Measurements from ENCODE around the gene USP7. TPM values are rescaled to one million over a fixed set of nuclear protein-coding genes. Genes with fewer than 3 reads are reported as not detected.
"Not testable (repeated sequence)": the region's sequence is repeated elsewhere in the genome, so short reads cannot be mapped to it uniquely, and the experiment has no call there.

The USP7 gene
- total RNA-seq, 3 donors from 2014 or later, result 125 to 144 (median 130) TPM

DNA sequence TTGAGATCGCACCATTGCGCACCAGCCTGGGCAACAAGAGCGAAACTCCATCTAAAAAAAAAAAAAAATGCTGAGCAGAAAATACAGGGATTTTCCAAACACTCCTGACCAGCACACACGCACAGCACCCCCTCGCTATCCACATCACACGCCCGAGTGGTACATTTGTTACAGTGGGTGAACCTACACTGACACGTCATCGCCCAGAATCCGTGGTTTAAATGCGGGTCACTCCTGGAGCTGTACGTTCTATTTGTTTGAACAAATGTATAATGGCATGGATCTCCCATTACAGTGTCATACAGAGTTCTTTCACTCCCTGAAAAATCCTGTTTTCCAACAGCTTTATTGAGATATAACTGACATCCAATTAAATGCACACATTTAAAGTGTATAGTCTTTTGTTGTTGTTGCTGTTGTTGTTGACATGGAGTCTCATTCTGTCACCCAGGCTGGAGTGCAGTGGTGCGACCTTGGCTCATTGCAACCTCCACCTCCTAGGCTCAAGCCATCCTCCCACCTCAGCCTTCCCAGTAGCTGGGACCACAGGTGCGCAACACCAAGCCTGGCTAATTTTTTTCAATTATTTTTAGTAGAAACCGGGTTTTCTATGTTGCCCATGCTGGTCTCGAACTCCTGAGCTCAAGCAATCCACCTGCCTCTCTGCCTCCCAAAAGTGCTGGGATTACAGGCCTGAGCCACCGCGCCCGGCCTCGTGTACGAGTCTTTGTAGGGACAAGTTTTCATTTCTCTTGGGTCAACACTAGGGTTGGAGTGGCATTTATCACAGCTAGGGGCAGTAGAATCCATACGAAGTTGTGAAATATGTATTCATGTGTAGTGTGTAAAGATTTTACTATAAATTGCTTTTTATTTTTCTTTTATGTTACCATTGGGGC is 90.5 kb downstream of the USP7 start:
- TF ChIP-seq, protein P1, sequence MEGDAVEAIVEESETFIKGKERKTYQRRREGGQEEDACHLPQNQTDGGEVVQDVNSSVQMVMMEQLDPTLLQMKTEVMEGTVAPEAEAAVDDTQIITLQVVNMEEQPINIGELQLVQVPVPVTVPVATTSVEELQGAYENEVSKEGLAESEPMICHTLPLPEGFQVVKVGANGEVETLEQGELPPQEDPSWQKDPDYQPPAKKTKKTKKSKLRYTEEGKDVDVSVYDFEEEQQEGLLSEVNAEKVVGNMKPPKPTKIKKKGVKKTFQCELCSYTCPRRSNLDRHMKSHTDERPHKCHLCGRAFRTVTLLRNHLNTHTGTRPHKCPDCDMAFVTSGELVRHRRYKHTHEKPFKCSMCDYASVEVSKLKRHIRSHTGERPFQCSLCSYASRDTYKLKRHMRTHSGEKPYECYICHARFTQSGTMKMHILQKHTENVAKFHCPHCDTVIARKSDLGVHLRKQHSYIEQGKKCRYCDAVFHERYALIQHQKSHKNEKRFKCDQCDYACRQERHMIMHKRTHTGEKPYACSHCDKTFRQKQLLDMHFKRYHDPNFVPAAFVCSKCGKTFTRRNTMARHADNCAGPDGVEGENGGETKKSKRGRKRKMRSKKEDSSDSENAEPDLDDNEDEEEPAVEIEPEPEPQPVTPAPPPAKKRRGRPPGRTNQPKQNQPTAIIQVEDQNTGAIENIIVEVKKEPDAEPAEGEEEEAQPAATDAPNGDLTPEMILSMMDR (IDR thresholded peaks at IDR 0.05), result no peak
- ATAC-seq (no peak), DNase-seq (no peak)
- no peak overlapping the region for H3K4me3 ChIP-seq
- intact Hi-C loops (cut with DNase I, micrococcal nuclease), result no loop called here
- no peaks in the 10 kb centered on the region for H3K36me3 ChIP-seq (ENCODE audit: low read depth)
- H3K9me3 ChIP-seq, result no peaks in the 10 kb centered on the region
- peaks cover 13% of the 10 kb centered on the region for H3K4me1 ChIP-seq (ENCODE audit: low read depth)

DNA sequence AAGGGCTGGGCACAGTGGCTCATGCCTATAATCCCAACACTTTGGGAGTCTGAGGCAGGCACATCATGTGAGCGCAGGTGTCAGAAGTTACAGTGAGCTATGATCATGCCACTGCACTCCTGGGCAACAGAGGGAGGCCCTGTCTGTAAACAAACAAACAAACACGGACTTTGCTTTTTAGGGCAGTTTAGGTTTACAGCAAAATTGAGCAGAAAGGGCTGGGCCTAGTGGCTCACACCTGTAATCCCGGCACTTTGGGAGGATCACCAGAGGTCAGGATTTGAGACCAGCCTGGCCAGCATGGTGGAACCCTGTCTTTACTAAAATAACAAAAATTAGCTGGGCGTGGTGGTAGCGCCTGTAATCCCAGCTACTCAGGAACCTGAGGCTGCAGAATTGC is 91.6 kb downstream of the USP7 start:
- ATAC-seq (no peak), DNase-seq (no peak)
- H3K4me3 ChIP-seq, result no peak overlapping the region
- TF ChIP-seq, protein P1 (IDR thresholded peaks at IDR 0.05), result no peak
- no peaks in the 10 kb centered on the region for H3K9me3 ChIP-seq
- H3K4me1 ChIP-seq (ENCODE audit: low read depth), result peaks cover 18% of the 10 kb centered on the region
- no peaks in the 10 kb centered on the region for H3K36me3 ChIP-seq (ENCODE audit: low read depth)
- intact Hi-C loops (cut with DNase I, micrococcal nuclease), result no loop called here

- intact Hi-C loops (cut with DNase I, micrococcal nuclease); H3K4me3 ChIP-seq; DNase-seq; H3K36me3 ChIP-seq (ENCODE audit: low read depth); H3K9me3 ChIP-seq; ATAC-seq: not testable (repeated sequence)
- peaks cover 35% of the 10 kb centered on the region for H3K4me1 ChIP-seq (ENCODE audit: low read depth)
Measured at GRCh38 chr16:8869988-8870241, 93.8 kb downstream of the USP7 start.

DNA sequence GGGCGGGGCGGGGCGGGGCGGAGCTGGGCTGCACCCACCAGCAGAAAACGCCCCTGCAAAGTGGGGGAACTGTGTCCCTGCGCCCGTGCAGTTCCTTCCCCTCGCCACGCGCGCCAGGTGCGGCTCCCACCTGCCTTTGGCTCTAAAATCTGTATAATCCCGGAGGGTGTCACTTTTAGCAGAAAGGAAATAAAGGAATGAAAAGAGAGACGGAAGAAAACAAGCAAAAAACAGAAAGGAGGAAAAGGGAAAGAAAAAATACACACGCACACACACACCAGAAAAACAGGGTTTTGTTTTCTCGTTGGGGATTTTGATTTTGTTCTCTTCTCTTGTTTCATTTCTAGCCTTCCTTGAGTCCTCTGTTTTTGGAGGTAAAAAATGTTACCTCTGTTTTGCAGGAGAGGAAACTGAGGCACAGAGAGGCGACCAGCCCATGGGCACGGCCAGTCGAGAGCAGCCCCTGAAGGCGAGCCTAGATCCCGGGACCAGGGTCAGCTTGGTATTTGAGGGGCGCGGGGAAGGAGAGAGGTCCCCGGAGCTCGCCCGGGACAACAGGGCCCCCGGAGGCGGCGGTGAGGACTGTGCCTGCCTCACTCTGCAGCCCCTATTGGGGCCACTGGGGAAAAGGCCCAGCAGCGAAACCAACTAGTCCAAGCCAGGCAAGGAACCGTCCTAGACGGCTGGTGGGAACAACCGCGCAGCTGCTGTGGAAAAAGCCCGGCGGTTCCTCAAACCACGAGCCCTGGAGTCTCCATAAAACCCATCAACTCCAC is 94.3 kb downstream of the USP7 start:
- ATAC-seq, result no peak
- no peaks in the 10 kb centered on the region for H3K36me3 ChIP-seq (ENCODE audit: low read depth)

GRCh38 chr16:8868416-8869211 is 95.1 kb downstream of the USP7 start, which contains the start of gene CARHSP1:
Gene CARHSP1 (minus strand): TSS chr16:8869006. CDS start chr16:8859328, 9,678 bp downstream.
- H3K36me3 ChIP-seq (ENCODE audit: low read depth), result no peaks in the 10 kb centered on the region
- intact Hi-C loops (cut with DNase I, micrococcal nuclease), result no loop called here
- DNase-seq (peak; percentile 87 to 93 (median 89)), ATAC-seq (peak; percentile 87)
- peaks cover 48% of the 10 kb centered on the region for H3K4me1 ChIP-seq (ENCODE audit: low read depth)
- TF ChIP-seq, protein P1 (IDR thresholded peaks at IDR 0.05), result no peak
- H3K9me3 ChIP-seq, result no peaks in the 10 kb centered on the region
- H3K4me3 ChIP-seq, result peak within 1 kb of the TSS; percentile 36

More for the DNA sequence above, 94.3 kb downstream of the USP7 start:
- no peak overlapping the region for H3K4me3 ChIP-seq
- DNase-seq, result peak in 2 of 3 donors; percentile 59 to 69
- H3K4me1 ChIP-seq (ENCODE audit: low read depth), result peaks cover 40% of the 10 kb centered on the region
- H3K9me3 ChIP-seq, result no peaks in the 10 kb centered on the region
- intact Hi-C loops (cut with DNase I, micrococcal nuclease), result no loop called here
- TF ChIP-seq, protein P1 (IDR thresholded peaks at IDR 0.05), result no peak

Measured in mucosa of descending colon (tissue), 3 donors.